Measurements from ENCODE around the gene LGALS7B. TPM values are rescaled to one million over a fixed set of nuclear protein-coding genes. Genes with fewer than 3 reads are reported as not detected.

Gene LGALS7B
- total RNA-seq, 1 donor from 2014 or later = not detected

DNA sequence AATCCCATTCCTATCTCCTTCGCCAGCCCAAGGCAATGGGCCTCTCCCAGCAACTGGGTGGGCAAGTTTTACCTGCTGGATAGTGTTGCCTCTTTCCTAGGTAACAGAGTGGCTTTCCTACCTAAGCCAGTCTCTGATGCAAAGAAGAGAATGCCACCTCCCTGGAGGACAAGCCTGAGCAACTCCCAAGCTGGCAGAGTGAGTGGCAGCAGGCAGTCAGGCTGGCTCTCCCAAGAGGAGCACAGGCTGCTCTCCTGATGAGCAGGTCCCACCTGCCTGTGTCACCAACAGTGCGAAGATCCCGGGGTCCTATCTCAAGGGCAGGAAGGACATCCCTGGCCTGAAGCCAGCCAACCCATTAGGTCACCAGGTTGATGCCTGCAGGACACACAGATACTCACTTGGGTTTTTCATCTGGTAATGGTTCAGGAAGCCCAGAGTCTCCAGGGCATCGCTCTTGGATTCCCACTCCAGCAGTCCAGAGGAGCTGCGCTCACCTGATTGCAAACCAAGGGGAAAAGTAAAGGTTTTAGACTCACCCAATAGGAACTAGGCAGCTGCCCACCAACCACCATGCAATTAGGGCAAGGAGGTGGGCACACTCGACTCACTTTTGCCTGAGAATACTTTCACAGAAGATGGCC is 48.1 kb downstream of the LGALS7B start:
- intact Hi-C loops (cut with DNase I) = no loop called here
- ATAC-seq = no peak
- no peak for DNase-seq (ENCODE audit: low spot score)

- no peak for ATAC-seq
- intact Hi-C loops (cut with DNase I) = no loop called here
- no peak for DNase-seq (ENCODE audit: low spot score)
Measured at GRCh38 chr19:38837656-38838121, 48.7 kb downstream of the LGALS7B start.

GRCh38 chr19:38838208-38838985 is 49.4 kb downstream of the LGALS7B start:
- DNase-seq (ENCODE audit: low spot score) (no peak), ATAC-seq (no peak)
- intact Hi-C loops (cut with DNase I) = no loop called here

GRCh38 chr19:38838986-38839761 is 50.2 kb downstream of the LGALS7B start:
- ATAC-seq = no peak
- intact Hi-C loops (cut with DNase I) = no loop called here
- no peak for DNase-seq (ENCODE audit: low spot score)

DNA sequence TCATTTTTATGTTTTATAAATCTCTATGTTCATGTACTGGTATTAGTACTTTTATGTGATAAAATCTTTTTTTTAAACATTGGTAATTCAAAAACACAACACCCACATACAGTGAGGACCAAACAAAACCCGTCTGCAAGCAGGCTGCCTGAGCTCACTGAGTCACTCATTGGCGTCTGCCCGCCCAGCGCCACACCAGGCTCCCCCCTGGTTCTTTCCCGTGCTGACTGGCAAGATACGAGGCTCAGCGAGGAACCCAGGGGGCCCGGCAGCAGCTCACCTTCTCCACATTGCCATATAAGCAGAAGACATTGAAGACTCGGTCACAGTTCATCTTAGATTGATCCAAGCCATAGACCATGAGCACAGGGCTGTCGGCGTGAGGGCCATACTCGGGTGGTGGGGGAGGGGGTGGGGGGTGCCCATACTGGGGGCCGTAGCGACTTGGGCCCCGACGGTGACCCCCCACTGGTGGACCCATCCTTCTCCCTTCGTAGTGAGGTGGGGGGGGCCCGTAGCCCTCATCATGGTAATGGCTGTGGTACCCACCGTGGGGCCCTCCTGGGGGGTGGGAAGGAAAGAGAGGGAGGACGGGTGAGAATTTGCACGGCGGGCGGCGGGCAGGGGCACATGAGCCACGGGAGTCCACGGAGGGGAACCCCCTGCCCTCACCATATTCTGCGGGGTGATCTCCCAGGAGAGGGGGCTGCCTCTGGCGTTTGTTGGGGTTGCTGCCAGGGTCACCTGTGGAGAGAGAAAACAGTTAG is 51.0 kb downstream of the LGALS7B start:
- ATAC-seq = no peak
- intact Hi-C loops (cut with DNase I) = no loop called here
- no peak for DNase-seq (ENCODE audit: low spot score)

DNA sequence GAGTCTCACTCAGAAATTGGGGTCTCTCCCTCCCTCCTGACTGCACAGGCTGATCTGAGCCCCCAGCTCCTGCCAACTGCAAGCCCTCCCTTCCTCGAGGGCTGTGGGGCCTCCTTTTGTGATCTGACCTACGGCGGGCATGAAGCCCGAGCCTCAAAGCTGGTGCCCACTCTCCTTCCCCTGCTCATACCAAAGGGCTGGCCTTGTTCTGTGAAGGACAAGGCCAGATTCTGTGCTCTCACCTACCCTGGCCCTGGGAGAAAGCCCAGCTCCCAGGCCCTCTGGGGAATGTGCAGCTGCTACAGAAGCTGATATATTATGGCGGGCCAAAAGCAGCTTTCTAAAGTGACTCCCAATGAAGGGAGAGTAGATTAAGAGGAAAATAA is 51.6 kb downstream of the LGALS7B start:
- DNase-seq (ENCODE audit: low spot score) (no peak), ATAC-seq (no peak)
- intact Hi-C loops (cut with DNase I) = no loop called here

Other genes with a start within 250 kb of the LGALS7B start
- gene MAP4K1, start 171.2 kb upstream of the LGALS7B start, total RNA-seq = 6.2 TPM
- 168 TPM for gene EIF3K, start 170.0 kb upstream of the LGALS7B start, total RNA-seq
- gene ACTN4, start 141.6 kb upstream of the LGALS7B start, total RNA-seq = 597 TPM
- 5.6 TPM for gene CAPN12, start 44.7 kb upstream of the LGALS7B start, total RNA-seq
- not detected for gene LGALS7, start 15.7 kb upstream of the LGALS7B start, total RNA-seq
- gene LGALS4, start 23.7 kb downstream of the LGALS7B start, total RNA-seq = 1.3 TPM
- 106 TPM for gene ECH1, start 42.6 kb downstream of the LGALS7B start, total RNA-seq
- 192 TPM for gene HNRNPL, start 60.8 kb downstream of the LGALS7B start, total RNA-seq
- 9.6 TPM for gene RINL, start 89.1 kb downstream of the LGALS7B start, total RNA-seq
- gene SIRT2, start 110.4 kb downstream of the LGALS7B start, total RNA-seq = 86.4 TPM
- gene NFKBIB, start 110.8 kb downstream of the LGALS7B start, total RNA-seq = 14.6 TPM
- 0.80 TPM for gene CCER2, start 123.0 kb downstream of the LGALS7B start, total RNA-seq
- gene SARS2, start 141.6 kb downstream of the LGALS7B start, total RNA-seq = 17.9 TPM
- gene MRPS12, start 141.7 kb downstream of the LGALS7B start, total RNA-seq = 12.1 TPM
- 30.0 TPM for gene FBXO17, start 186.5 kb downstream of the LGALS7B start, total RNA-seq
- 13.4 TPM for gene FBXO27, start 243.3 kb downstream of the LGALS7B start, total RNA-seq

Measured in sciatic nerve (tissue), 2 donors.